RKO (cell line): ENCODE results near the gene ACP5.
A peak's percentile ranks its signal among the peaks of the same experiment; 100 is the strongest.

Source experiments
- DNase-seq: peaks from one replicate; pipeline ENCODE4 v3.0.0-alpha.2; 2016; ENCODE audit warnings: low spot score

Gene ACP5

DNA sequence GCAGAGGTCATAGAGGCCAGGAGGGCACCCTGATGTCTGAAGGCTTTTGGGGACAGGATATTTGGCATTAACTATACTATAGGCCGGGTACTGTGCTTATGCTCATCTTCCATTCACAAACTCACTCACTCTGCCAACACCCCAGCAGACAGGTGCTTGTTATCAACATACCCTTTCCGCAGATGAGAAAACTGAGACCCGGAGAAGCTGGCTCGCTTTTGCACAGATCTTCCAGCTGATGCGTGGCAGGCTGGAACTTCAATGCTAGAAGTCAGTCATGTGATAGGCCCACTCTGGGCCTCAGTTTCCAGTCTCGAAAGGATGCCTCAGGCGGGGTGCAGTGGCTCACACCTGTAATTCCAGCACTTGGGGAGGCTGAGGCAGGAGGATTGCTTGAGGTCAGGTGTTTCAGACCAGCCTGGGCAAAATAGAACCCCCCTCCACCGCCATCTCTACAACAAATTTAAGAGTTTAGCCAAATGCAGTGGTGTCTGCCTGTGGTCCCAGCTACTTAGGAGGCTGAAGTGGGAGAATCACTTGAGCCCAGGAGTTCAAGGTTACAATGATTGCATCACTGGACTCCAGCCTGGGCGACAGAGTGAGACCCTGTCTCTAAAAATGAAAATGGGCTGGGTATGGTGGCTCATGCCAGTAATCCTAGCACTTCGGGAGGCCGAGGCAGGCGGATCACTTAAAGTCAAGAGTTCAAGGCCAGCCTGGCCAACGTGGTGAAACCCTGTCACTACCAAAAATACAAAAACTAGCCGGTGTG is 29.3 kb downstream of the ACP5 start:
- no peak for DNase-seq

DNA sequence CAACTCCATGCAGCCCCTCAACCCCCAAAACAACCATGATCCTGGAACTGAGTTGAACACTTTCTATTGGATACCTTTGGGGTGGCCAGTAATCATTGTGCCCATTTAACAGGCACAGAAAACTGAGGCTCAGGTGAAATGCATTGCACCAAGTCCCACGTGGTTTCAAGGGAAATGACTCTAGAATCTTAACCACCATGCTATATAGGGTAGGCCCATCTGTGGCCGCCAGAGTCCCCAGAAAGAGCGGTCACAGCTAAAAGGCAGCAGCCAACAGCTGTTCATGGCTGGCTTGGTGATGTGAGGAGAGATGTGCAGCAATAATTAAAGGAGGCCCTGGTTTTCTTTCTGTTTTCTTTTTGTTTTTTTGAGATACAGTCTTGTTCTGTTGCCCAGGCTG is 36.2 kb downstream of the ACP5 start:
- no peak for DNase-seq

DNA sequence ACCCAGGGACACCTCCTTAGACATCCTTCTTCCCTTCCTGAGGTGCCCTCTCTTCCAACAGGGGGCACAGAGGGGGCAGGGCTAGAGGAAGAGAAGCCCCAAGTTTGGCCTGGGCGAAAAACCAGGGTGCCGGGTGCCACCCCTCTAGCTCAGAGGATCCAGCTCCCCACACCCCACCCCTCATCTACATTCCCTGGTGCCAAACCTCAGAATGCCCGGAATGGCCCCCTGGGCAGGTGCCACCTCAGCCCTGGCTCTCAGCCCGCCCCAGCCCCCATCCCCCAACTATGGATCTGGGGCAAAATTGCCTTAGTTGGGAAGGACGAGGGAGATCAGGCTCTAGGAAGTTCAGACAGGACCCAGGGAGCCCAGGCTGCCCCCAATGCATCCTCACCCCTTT is 36.8 kb downstream of the ACP5 start:
- no peak for DNase-seq

DNA sequence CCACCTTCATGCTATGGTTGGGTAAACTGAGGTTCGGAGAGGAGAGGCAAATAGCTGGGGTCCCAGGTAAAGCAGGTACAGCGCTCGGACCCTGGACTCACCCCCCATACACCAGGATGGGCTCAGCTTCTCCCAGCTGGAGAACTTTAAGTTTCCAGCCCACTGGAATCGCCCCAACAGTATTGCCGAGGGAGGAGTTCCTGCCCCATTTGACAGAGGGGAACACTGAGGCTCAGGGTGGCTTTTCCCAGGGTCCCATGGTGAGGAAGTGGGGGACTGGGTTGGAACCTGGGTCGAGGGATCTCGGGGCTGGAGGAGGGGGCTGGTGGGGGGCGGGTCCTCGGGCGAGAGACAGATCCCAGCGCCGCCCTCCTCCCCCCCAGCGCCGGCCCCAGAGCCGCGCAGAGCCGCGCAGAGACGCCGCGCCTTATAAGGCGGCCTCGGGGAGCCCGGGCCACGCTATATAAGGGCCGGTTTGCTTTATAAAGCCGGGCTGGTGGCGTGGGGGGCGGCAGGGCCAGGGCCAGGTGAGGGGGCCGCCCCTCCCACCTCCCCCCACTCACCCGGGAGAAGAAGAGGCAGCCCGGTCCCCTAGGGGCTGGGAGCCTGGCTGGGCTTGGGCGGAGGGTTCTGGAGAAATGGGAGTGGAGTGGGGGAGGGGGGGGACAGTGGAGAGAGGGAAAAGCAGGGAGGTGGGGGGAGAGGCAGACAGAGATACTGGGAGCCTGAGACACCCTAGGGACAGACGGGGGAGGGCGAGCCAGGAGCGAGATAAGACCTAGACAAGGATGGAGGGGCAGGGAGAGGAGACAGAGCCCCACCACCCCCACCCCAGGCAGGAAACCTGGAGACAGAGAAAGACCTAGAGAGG is 37.7 kb downstream of the ACP5 start:
- no peak for DNase-seq

DNA sequence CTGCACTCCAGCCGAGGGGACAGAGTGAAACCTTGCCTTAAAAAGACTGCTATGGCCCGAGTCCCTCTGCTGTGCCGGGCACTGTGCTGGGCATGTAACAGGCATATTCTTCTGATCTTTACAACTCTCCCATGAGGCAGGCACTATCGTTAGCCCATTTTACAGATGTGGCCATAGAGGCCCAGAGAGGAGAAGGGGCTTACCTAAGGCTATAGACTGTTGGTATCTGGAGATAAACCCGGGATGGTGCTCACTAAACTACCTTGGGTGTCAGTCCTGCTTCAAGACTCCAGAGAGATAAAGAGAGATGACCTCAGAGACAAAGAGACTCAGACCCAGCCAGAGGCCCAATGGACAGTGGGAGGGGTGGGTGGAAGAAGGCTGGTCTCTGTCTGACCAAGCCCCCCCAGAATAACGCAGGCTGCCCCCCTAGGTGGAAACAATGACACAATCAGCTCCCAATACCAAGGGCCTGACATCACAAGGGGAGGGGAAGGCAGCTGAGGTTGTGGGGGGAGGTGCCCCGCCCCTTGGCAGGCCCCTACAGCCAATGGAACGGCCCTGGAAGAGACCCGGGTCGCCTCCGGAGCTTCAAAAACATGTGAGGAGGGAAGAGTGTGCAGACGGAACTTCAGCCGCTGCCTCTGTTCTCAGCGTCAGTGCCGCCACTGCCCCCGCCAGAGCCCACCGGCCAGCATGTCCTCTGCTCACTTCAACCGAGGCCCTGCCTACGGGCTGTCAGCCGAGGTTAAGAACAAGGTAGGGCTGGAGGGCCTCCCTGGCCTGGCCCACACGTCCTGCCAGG is 39.0 kb downstream of the ACP5 start, which contains the start of gene CNN1:
TSS of gene CNN1 (plus strand) at position 620 of the 805 bp plus-strand sequence. CDS start at position 697, 77 bp downstream.
- no peak for DNase-seq

DNA sequence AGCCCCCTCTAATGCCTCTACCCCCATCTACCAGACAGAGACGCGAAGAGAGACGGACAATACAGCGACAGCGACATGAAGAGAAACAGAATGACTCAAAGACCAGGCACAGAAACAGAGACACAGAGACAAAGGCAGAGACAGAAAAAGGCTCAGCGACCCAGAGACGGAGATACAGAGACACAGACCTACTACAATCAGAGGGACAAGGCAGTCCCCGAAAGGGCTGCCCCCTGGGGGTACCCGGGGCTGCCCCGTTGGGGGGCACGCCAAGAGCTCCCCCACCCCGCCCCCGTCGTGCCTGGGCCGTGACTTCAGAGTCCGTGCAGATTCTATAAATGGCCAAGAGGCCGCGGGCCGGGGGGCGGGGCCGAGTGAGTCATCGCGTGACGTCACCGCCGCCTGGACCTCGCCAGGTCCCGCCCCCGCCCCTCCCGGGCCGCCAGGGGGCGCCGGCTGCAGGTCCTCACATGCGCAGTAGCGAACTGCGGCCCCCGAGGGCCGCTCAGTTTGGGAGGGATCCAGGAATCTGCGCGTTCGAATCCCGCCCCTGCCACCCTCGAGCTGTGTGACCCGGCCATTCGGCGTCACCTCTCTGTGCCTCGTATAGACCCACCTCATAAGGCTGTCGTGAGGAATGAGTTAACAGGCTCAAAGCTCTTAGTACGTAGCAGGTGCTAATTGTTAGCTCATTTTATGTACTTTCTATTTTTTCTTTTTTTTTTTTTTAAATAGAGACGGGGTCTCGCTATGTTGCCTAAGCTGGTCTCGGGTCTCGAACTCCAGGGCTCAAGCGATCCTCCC is 41.5 kb downstream of the ACP5 start:
- DNase-seq = peak; percentile 89

DNA sequence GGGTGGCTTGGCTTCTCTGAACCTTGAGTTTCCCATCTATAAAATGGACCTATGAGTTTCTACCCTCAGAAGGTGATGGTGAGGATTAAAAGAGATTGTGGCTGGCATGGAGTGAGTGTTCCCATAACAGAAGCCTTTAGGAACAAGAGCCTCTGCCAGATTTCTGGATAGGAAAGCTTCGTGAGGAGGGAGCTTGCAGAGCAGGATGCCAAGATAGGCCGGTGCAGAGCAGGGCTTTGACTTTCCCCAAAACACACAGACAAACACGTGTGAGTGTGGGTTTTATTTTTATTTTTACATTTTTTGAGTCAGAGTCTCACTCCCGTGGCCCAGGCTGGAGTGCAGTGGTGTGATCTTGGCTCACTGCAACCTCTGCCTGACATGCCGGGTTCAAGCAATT is 42.5 kb downstream of the ACP5 start:
- no peak for DNase-seq

DNA sequence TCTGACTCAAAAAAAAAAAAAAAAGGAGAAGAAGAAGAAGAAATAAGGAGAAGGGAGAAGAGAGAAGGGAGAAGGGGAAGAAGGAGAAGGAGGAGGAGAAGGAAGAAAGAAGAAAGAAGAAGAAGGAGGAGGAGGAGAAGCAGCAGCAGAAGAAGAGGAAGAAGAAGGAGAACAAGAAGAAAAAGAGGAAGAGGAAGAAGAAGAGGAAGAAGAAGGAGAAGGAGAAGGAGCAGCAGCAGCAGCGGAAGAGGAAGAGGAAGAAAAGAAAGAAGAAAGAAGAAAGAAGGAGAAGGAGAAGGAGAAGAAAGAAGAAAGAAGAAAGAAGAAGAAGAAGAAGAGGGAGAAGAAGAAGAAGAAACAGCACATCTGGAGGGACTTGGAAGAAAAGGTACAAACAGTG is 42.9 kb downstream of the ACP5 start:
- DNase-seq = no peak

DNA sequence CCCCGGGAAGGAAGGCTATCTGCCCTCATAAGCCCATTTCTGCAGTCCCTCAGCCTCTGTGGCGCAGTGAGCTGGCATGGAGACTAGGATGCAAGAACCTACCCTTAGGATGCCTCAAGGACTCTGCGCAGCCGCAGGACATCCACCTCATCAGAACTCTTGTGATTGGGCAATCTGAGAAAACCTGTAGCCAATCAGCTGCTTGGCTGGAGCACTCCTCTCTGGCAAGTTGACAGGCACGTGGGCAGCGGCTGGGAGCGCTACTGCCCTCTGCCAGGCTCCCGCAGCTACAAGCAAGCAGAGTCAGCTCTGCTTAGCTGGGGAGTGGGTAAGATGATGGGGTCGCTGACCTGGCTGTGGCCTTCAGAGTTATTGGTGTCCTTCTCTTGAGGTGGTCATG is 47.0 kb downstream of the ACP5 start:
- peak; percentile 98 for DNase-seq

DNA sequence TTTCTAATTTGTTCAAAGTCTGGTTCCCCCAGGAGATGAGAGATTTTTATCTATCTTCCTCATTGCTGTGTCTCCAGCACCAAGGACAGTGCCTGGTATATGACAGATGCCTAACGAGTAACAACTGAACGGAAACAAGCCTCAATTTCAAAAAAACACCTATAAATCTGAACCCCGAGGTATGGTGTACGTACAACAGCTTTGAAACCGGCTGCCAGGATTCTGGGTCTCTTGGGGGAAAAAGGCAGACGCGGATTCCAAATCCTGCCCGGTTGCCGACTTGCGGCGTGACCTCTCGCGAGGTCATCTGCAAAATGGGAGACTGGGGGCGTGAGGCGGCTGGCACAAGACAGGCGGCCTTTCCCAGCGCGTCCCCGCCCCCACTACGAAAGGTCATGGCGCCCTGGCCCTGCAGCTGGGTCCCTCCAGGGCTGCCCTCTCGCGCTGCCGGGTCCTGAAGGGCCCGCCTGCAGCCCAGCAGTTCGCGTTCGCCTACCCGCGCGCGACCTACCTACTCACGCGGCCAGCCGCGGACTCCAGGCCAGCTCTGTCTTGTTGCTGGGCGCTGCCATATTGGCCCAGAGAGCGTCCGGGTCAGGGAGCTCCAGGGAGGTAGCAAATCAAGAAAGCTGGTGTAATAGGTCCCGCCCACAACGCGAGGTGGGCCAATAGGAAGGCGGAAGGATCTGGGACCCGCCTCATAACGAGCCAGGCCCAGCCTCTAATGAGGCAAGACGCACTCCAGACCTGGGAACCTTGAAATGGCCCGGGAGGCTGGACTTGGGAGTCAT is 48.7 kb downstream of the ACP5 start, which contains the start of gene ECSIT:
TSS of gene ECSIT (minus strand) at position 584 of the 791 bp plus-strand sequence. CDS start 9,964 bp downstream, outside the sequence.
- DNase-seq = peak; percentile 99
